Thoracic aorta (tissue), 2 donors: ENCODE data around the gene RNF175. TPM values are rescaled to one million over a fixed set of nuclear protein-coding genes. Genes with fewer than 3 reads are reported as not detected.

ENCODE experiments used
- ATAC-seq: fragments of 150-250 bp; one replicate; pipeline ENCODE4 v1.8.0; 2017; ENCODE audit warnings: low read depth; ENCODE audit not compliant: insufficient number of reproducible peaks, low FRiP score
- DNase-seq: peaks from one replicate; pipeline ENCODE4 v3.0.0-alpha.2; 2020; ENCODE audit warnings: low spot score
- H3K27ac ChIP-seq, 2 donors: fragments of 200-600 bp; sonication (generic); 1 replicate in 1 of 2; 2 replicates in 1 of 2; pipeline ENCODE4 v1.5.1; 2016; ENCODE audit warnings: mild to moderate bottlenecking in 2 of 2, moderate library complexity in 2 of 2
- H3K27me3 ChIP-seq: fragments of 200-600 bp; sonication (generic); replicated peaks from 2 replicates; pipeline ENCODE4 v1.6.0; 2016; ENCODE audit warnings: mild to moderate bottlenecking; ENCODE audit not compliant: insufficient read depth
- H3K36me3 ChIP-seq: fragments of 200-600 bp; sonication (generic); one replicate; pipeline ENCODE4 v1.5.1; 2016
- H3K4me1 ChIP-seq, 2 donors: fragments of 200-600 bp; sonication (generic); 1 replicate in 1 of 2; 2 replicates in 1 of 2; pipeline versions ENCODE4 v1.5.1 to v1.6.0; 2016; ENCODE audit warnings: low read depth in 2 of 2, mild to moderate bottlenecking in 1 of 2; ENCODE audit not compliant: control insufficient read depth in 1 of 2
- H3K4me3 ChIP-seq: fragments of 200-600 bp; sonication (generic); 2 replicates; pipeline ENCODE4 v1.5.1; 2016; ENCODE audit warnings: mild to moderate bottlenecking
- H3K9me3 ChIP-seq: fragments of 200-600 bp; sonication (generic); 2 replicates; pipeline ENCODE4 v1.5.1; 2016
- total RNA-seq, 2 donors: library from RNA; depleted of rRNA; stranded (reverse); fragments of >200 nt; gene quantifications; one replicate each; pipeline versions ENCODE4 v1.1.0 to v1.2.3, GENCODE V29; 2016
- TF ChIP-seq, protein P1 (sequence below): fragments of 200-600 bp; sonication (generic); IDR thresholded peaks from one replicate; pipeline ENCODE4 v1.5.1; 2019; ENCODE audit warnings: antibody characterized with exemption

Gene RNF175
- total RNA-seq, 2 donors from 2014 or later, result not detected

DNA sequence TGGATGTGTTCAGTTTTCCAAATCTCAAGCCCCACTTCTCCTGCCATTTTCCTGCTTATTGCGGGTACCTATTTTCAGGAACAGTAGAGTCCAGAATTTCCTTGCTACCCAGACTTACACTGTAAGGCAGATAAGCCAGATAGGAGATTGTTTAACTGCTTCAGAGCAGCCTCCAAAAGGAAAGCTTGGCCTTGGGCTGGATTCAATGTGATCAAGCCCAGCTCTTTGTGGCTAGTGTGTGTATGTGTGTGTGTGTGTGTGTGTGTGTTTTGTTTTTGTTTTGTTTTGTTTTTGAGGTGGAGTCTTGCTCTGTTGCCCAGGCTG lies 34.0 kb downstream of the RNF175 start:
- TF ChIP-seq, protein P1, sequence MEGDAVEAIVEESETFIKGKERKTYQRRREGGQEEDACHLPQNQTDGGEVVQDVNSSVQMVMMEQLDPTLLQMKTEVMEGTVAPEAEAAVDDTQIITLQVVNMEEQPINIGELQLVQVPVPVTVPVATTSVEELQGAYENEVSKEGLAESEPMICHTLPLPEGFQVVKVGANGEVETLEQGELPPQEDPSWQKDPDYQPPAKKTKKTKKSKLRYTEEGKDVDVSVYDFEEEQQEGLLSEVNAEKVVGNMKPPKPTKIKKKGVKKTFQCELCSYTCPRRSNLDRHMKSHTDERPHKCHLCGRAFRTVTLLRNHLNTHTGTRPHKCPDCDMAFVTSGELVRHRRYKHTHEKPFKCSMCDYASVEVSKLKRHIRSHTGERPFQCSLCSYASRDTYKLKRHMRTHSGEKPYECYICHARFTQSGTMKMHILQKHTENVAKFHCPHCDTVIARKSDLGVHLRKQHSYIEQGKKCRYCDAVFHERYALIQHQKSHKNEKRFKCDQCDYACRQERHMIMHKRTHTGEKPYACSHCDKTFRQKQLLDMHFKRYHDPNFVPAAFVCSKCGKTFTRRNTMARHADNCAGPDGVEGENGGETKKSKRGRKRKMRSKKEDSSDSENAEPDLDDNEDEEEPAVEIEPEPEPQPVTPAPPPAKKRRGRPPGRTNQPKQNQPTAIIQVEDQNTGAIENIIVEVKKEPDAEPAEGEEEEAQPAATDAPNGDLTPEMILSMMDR, result no peak
- H3K27me3 ChIP-seq, result no peaks in the 10 kb centered on the region
- H3K27ac ChIP-seq, result no peak overlapping the region
- H3K9me3 ChIP-seq, result no peaks in the 10 kb centered on the region
- no peaks in the 10 kb centered on the region for H3K36me3 ChIP-seq
- no peaks in the 10 kb centered on the region for H3K4me1 ChIP-seq
- no peak for ATAC-seq
- no peak overlapping the region for H3K4me3 ChIP-seq
- DNase-seq, result no peak

DNA sequence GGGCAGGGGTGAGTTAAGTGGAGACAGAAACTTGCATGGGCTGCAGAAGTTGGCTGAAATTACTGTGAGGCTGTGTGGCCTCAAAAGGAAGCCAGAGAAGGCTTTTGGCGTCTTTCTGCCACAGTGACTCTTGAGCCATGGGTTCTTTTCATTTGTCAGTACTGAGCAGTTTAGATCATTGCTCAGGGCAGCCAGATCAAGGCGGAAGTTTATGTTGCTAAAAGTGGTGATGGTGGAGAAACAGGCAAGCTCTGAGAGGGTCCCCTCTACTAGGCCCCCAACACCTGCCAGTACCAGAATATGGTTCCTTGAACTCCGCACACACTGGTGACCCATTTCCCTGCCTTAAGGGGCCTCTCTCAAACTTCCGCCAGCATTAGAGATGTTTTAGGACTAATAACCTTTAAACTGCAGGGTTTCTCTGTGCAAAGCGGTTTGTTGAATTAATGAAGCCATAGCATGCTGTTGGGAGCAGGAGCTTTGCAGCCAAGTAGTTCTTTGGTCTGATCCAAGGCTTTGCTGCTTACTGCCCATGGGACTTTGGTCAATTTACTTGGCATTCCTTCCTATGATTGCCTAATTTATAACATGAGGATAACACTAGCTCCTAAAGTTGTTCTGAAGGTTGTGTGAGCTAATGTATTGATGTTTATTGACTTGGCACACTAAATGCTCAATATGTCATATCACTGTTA lies 34.5 kb downstream of the RNF175 start:
- DNase-seq, result no peak
- Histone ChIP-seq H3K27me3 (no peaks in the 10 kb centered on the region), H3K36me3 (no peaks in the 10 kb centered on the region), H3K4me1 (no peaks in the 10 kb centered on the region), H3K9me3 (no peaks in the 10 kb centered on the region), H3K4me3 (no peak overlapping the region), H3K27ac (no peak overlapping the region)
- TF ChIP-seq, protein P1, result no peak
- no peak for ATAC-seq

DNA sequence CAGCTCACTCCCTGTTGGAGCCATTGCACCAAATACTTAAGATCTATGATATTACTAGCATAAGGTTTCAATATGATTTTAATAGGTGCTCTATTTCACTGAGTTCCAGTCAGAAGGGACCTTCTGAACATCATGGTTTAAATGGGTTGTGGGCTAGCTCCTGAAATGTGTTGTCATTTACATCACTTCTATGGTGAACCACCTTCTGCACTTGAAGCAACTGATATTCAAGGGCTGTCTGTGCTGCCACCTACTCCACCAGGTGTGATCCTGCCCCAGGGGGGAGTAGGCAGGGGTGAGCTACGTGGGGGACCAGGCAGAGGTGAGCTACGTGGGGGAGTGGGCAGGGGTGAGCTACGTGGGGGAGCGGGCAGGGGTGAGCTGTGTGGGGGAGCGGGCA lies 35.2 kb downstream of the RNF175 start:
- H3K27ac ChIP-seq, result no peak overlapping the region
- no peak for ATAC-seq

DNA sequence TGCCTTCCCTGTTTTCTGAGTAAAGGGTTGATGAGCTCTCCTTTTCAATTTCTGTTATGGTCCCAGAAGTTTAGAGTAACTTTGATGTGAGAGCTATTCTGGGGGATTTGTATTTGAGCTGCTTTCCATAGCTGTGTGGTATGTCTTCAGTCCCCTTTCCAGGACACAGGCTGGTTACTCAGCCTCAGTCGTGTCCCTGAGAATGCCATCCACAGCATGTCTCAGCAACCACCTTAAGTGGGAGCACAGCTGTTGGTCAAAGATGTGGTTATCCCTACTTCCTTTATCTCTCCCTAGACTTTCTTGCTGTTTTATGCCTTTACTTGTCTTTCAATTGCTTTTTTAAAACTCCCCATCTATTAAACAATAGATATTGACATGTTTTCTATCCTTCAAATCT lies 37.8 kb downstream of the RNF175 start:
- no peak overlapping the region for H3K27ac ChIP-seq
- no peaks in the 10 kb centered on the region for H3K9me3 ChIP-seq
- H3K4me3 ChIP-seq, result no peak overlapping the region
- DNase-seq (no peak), ATAC-seq (no peak)
- no peaks in the 10 kb centered on the region for H3K27me3 ChIP-seq
- TF ChIP-seq, protein P1, result no peak
- H3K36me3 ChIP-seq, result no peaks in the 10 kb centered on the region
- H3K4me1 ChIP-seq, result no peaks in the 10 kb centered on the region

More for the DNA sequence above, 35.2 kb downstream of the RNF175 start:
- no peaks in the 10 kb centered on the region for H3K4me1 ChIP-seq
- H3K9me3 ChIP-seq, result no peaks in the 10 kb centered on the region
- no peak for DNase-seq
- no peak overlapping the region for H3K4me3 ChIP-seq
- TF ChIP-seq, protein P1, result no peak
- no peaks in the 10 kb centered on the region for H3K27me3 ChIP-seq
- H3K36me3 ChIP-seq, result no peaks in the 10 kb centered on the region

DNA sequence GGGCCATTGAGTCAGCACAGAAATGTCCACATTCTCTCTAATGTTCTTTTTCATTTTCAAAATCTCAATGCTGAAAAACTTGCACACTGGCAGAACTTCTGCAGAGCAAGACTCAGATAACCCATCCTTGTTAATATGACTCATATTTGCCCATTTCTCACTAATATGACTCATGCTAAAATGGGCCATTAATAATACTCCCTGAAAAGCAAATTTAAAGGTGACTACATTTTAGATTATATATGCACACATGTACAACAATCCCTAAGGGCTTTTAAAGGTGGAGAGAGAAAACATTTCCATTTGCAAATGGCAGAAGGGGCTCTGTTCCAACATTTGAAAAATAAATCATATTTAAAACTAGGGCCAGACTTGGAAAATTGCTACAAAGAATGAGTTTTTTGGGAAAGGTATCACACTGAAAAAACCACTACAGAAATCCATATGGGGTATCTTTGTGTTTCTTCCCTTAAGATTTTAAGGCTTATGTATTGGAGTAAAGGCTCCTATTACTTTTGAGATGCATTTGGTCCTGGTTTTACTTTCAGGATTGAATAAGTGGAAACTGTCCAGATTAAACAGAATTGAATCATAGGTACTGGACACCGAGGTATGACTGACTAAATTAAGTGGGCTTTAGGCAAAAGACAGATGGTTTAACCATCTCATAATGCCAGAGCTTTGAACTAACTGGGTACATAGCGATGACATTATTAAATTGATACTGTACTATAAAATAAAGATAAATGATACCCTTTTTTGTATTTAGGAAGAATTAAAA lies 45.8 kb downstream of the RNF175 start:
- H3K4me3 ChIP-seq, result no peak overlapping the region
- no peaks in the 10 kb centered on the region for H3K27me3 ChIP-seq
- TF ChIP-seq, protein P1, result no peak
- no peaks in the 10 kb centered on the region for H3K36me3 ChIP-seq
- H3K4me1 ChIP-seq, result peaks cover 2 to 9% of the 10 kb centered on the region in 2 donors
- DNase-seq (no peak), ATAC-seq (peak; percentile 80)
- no peaks in the 10 kb centered on the region for H3K9me3 ChIP-seq
- H3K27ac ChIP-seq, result no peak overlapping the region
